Measurements from ENCODE around the gene ZNF554.

The ZNF554 gene

GRCh38 chr19:2834294-2834871 lies 14.7 kb downstream of the ZNF554 start:
- DNase-seq, result no peak

- DNase-seq, result no peak
Measured at GRCh38 chr19:2837430-2837829, 17.8 kb downstream of the ZNF554 start.

GRCh38 chr19:2840794-2841791 lies 21.4 kb downstream of the ZNF554 start, which contains the start of gene ZNF555:
ZNF555 (plus strand) TSS chr19:2841475; CDS start chr19:2841573, 98 bp downstream.
- DNase-seq, result peak; percentile 92 to 95

GRCh38 chr19:2841855-2842574 lies 22.3 kb downstream of the ZNF554 start:
- DNase-seq, result no peak

- no peak for DNase-seq
Measured at GRCh38 chr19:2845107-2845506, 25.4 kb downstream of the ZNF554 start.

- DNase-seq, result no peak
Measured at GRCh38 chr19:2846180-2846894, 26.7 kb downstream of the ZNF554 start.

GRCh38 chr19:2847507-2847906 lies 27.8 kb downstream of the ZNF554 start:
- DNase-seq, result no peak

GRCh38 chr19:2848616-2849015 lies 28.9 kb downstream of the ZNF554 start:
- no peak for DNase-seq

GRCh38 chr19:2850256-2850925 lies 30.7 kb downstream of the ZNF554 start:
- no peak for DNase-seq

- no peak for DNase-seq
Measured at GRCh38 chr19:2852598-2852997, 32.9 kb downstream of the ZNF554 start.

- no peak for DNase-seq
Measured at GRCh38 chr19:2853015-2853606, 33.4 kb downstream of the ZNF554 start.

- no peak for DNase-seq
Measured at GRCh38 chr19:2854849-2855248, 35.2 kb downstream of the ZNF554 start.

- DNase-seq, result no peak
Measured at GRCh38 chr19:2856457-2857050, 36.9 kb downstream of the ZNF554 start.

- no peak for DNase-seq
Measured at GRCh38 chr19:2858864-2859263, 39.2 kb downstream of the ZNF554 start.

GRCh38 chr19:2863816-2864215 lies 44.1 kb downstream of the ZNF554 start:
- no peak for DNase-seq

- DNase-seq, result no peak
Measured at GRCh38 chr19:2865334-2866100, 45.8 kb downstream of the ZNF554 start.

GRCh38 chr19:2866495-2867024 lies 46.9 kb downstream of the ZNF554 start:
- DNase-seq, result no peak

- DNase-seq, result no peak
Measured at GRCh38 chr19:2867025-2867991, 47.6 kb downstream of the ZNF554 start, which contains the start of gene ZNF556. ZNF556 (plus strand) TSS chr19:2867335; CDS start chr19:2867422, 87 bp downstream.

- DNase-seq, result no peak
Measured at GRCh38 chr19:2869618-2870017, 50.0 kb downstream of the ZNF554 start.

Data from stimulated activated CD4-positive, alpha-beta T cell treated with anti-CD3 and anti-CD28 coated beads, Interleukin-2, amount 100 ng/mL, for 48 hours (primary cell).